T1000 (cell line): ENCODE results near the gene CCNDBP1.
"Not testable (repeated sequence)": the region's sequence is repeated elsewhere in the genome, so short reads cannot be mapped to it uniquely, and the experiment has no call there.

Experiments
- DNase-seq: peaks from one replicate; lab custom pipeline; 2025; ENCODE audit warnings: mixed read lengths; lab: John Stamatoyannopoulos, UW

The CCNDBP1 gene

DNA sequence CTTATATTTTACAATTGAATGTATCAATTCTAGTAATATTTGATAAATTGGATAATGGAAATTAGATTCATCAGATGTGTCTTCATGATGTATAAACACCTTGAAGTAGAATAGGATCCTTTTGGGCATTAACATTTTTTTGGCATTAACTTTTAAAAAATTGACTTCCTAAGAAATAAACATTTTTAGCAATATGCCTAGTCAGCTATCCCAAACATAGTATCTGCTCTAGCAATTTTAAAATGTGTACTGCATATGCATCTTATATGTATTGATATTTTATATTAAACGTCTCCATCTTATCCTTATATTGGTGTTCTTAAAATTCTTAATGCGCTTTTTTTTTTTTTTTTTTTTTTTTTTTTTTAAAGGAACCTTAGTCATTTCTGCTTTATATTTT is 8.5 kb downstream of the CCNDBP1 start:
- no peak for DNase-seq

DNA sequence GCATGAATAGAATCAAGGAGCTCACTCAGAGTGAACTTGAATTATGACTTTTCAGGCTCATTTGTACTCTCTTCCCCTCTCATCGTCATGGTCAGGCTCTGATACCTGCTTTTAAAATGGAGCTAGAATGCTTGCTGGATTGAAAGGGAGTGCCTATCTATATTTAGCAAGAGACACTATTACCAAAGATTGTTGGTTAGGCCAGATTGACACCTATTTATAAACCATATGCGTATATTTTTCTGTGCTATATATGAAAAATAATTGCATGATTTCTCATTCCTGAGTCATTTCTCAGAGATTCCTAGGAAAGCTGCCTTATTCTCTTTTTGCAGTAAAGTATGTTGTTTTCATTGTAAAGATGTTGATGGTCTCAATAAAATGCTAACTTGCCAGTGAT is 9.6 kb downstream of the CCNDBP1 start:
- no peak for DNase-seq

DNA sequence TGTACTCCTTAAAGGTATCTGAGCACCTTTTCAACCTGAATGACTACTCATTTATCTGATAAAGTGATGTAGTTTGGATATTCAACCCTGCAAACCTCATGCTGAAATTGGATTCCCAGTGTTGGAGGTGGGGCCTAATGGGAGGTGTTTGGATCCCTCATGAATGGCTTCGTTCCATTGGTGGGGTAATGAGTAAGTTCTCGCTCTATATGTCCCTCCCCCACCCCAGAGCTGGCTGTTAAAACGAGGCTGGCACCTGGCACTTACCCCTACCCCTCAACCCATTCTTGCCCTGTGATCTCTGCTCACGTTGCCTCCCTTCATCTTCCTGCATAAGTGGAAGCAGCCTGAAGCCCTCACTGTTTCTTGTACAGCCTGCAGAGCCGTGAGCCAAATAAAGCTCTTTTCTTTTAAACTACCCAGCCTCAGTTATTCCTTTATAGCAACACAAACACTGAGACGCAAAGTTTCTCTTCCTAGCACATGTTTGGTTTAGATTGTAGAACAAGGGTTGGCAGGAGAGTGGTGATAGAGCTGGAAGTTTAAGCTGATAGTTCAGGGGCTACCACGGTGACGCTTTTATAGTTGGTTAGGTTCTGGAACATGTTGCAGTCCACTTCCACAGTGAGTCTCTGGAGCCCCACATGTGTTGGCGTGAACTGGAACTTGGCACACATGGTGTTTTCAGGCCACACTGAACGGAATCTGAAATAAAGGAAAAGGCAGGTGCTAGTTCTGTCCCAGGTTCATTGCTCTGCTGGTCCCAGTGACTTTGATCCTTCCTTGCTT is 11.8 kb downstream of the CCNDBP1 start:
- DNase-seq: no peak

GRCh38 chr15:43197773-43198172 is 12.6 kb downstream of the CCNDBP1 start:
- DNase-seq: not testable (repeated sequence)

DNA sequence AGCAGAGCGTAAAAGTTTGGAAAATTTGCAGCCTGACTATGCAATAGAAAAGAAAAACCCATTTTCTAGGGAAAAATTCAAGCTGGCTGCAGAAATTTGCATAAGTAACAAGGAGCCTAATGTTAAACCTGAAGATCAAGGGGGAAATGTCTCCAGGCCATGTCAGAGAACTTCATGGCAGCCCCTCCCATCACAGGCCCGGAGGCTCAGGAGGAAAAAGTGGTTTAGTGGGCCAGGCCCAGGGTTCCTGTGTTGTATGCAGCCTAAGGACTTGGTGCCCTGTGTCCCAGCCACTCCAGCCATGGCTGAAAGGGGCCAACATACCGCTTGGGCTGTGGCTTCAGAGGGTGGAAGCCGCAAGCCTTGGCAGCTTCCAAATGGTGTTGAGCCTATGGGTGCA is 13.4 kb downstream of the CCNDBP1 start:
- not testable (repeated sequence) for DNase-seq

DNA sequence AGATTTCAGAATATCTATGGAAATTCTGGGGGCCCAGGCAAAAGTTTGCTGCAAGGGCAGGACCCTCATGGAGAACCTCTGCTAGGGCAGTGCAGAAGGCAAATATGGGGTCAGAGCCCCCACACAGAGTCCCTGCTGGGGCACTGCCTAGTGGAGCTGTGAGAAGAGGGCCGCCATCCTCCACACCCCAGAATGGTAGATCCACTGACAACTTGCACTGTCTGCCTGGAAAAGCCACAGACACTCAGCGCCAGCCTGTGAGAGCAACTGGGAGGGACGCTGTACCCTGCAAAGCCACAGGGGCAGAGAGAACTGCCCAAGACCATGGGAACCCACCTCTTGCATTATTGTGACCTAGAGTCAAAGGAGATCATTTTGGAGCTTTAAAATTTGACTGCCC is 13.8 kb downstream of the CCNDBP1 start:
- no peak for DNase-seq

DNA sequence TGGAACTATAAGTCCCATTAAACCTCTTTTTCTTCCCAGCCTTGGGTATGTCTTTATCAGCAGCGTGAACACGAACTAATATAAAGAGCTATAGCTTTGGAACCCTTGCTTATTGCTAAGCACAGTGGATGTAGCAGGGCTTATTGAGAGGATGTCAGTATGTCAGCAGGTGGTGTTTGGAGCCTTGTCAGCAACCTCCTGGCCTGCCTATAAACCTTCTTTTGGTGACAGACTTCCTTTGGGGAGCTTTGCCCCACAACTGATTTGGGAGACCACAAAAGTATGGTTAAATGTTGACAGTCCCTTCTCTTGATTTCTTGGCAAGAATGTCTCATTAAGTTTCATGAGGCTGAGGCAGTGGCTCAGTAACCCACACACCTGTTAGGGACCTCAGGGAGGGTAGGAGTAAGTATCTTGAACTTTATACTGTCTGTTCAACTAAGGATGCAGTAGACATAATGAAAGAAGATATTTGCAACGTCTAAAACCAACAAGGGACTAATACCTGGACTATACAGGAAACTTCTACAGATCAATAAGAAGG is 14.8 kb downstream of the CCNDBP1 start:
- no peak for DNase-seq

DNA sequence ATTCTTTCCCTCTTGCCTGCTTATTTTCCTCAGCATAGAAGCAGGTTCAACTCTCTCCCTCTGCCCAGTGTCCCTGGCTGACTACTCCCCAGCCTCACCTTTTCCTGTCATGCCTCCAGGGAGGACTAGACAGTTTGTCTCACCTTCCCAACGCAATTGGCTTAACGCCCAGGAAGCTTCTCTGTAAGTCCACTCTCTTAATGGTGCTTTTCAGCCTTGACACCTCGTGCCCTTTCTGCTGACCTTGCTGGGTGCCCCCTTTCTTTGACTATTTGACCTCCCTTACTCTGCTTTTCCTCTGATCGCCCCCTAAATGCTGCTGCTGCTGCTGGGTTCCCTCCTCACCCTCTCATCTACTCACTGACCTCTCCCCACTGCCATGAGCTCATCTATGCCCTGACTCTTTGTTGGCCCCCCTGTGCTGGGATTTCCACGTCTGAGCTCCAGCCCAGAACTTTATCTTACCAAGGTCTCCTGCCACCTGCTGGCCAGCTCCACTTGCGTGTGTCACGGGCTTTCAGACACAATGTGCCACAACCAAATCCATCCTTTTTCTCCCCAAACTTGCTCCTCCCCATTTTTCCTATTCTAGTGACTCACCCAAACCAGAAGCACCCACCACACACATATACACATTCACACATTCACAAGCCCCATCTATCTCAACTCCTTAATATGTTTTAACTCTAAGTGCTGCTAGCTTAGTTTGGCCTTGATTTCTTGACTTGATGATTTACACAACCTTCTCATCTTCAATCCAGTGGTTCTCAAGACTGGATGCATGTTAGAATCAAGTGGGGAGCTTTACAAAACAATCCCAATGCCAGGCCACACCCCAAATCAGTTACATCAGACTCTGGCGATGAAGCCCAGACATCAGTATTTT is 19.1 kb downstream of the CCNDBP1 start:
- no peak for DNase-seq

DNA sequence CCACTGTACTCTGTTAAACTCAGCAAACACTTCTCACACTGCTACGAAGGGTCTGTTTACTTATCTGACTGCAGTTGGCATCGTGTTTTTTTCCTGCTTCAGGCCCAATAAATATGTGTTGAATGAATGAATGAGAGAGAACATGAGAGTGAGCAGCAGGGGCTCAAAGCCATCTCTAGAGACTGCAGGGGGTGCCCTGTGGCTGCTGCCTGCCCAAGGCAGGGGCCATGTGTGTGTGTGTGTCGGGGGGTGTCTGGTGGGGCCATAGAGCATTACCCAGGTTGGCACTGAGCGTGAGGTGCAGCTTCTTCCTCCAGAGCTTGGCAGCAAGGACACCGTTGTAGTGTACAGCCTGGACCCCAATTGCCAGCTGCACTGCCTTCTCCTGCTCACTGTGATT is 20.9 kb downstream of the CCNDBP1 start:
- no peak for DNase-seq

DNA sequence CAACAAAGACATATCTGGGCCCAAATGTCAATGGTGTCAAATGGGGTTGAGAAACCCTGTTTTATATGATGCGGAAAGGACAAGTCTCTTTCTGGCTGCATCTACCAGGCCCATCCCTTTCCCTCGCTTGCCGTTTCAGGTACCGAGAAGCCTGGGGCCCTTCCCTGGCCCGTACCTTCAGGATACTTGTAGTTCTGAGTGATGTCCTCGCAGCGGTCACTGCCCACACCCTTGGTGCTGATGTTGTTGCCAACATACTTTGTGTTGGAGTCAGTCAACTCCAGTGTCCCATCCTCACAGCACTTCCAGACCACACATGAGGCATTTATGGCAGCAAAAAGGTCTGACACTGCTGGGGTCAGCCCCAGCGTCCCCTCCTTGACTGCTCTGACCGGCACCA is 21.8 kb downstream of the CCNDBP1 start:
- DNase-seq: no peak

DNA sequence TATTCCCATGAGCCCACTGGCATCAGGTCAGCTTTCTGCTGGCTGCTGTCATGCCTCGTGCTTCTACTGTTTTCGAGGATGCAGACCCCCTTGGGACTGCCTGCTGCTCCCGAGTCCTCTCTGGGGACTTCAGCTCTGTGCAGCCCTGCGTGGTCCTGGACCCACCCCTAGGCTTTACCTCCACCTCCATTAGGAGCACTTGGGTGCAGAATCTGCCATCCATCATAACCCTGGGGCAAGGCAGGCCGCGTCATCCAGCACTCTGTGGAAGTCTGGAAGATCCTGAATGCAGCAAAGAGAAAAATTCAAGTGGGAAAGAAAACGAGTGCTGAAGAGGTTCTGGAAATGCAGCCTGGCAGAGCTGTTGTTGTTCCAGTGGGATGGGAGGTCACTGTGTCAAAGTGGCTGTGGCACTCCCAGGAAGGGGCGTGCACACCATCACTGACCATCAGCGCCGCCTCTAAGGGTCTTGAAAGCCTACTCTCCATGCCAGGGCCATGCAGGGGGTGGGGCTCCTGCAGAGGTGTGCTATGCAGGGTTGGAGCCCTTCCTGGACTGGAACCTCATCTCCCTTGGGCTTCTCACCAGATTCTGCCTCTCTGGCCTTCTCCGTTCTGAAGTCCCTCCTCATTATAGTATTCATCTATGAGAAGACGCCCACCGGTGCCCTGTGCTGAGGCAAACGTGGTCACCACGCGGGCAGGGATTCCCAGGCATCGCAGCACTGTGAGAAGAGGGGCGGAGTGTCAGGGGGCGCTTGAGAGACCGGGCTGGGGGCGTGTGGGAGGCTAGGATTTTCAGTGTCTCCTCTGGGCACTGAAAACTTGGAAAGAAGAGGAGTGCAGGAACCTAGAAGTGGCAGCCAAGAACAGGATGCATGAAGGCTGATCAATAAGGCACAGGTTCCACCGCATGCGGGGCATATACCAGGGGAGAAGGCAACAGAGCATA is 23.1 kb downstream of the CCNDBP1 start:
- DNase-seq: no peak

DNA sequence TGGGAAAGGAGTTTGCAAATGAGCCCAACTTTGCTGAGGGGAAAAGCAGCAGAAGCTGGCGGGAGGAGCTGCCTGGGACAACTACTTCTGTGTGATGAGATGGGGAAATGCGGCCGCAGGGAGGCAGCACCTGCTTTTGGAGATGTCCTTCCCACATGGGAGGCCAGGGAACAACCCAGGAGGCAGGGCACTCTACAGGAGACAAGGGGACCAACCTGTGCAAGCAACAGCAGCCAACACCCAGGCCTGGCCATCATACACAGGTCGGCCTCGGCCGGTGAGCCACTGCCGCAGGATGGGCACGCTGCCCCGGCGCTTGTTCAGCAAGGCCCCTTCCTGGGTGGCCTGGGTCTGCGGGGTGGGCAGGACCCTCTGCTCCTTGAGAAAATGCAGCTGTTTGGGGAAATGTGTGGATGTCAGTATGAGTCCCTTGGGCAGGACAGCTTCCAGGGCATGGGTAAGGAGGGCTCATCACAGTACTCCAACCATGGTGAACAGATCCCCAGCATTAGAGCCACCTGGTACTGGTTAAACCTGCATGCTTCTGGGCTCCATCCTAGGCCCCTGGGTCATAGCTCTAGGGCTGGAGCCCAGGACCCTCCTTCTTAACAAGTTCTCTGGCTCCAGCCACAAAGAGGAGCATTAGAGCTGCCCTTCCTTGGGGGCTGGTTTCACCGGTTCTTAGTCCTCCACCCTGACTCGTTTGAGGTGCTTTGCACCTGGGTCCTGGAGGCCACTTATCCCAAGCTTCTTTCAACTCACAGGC is 24.0 kb downstream of the CCNDBP1 start:
- no peak for DNase-seq

GRCh38 chr15:43210172-43210745 is 25.1 kb downstream of the CCNDBP1 start:
- no peak for DNase-seq

DNA sequence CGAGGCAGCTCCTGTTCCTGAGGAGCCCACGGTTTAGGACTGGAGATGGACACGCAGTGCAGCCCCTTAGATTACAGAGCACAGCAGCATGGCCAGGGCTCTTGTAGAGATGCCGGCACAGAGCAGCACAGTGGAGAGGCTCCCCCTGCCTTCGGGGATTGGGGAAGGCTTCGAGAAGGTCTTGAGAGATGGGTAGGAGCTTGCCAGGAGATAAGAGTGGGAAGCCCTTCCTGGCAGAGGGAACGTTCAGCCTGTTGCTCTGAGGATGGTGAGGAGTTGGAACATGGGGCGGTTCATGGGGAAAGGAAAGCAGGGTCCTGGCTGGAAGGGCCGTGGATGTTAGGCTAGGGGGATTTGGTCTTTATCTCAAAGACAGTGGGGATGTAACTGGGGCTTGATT is 25.6 kb downstream of the CCNDBP1 start:
- DNase-seq: no peak

- DNase-seq: no peak
Observed at GRCh38 chr15:43211224-43211735, 26.1 kb downstream of the CCNDBP1 start.

DNA sequence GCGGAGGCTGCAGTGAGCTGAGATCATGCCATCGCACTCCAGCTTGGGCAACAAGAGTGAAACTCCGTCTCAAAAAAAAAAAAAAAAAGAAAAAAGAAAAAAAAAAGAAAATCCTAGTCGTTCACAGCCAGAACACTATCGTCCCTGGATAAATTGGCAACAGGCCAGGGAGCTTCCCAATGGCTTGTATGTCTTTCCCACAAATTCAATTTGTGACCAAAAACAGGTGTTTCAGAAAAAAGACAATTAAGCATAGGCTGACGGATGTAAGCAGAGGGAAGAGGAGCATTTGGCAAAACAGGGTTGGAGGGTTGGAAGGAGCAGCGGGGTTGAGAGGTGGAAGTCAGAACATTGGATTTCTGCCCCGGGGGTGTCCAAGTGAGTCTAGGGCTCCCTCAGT is 27.1 kb downstream of the CCNDBP1 start:
- DNase-seq: no peak

GRCh38 chr15:43212951-43213350 is 27.7 kb downstream of the CCNDBP1 start:
- no peak for DNase-seq

GRCh38 chr15:43213466-43213865 is 28.3 kb downstream of the CCNDBP1 start:
- DNase-seq: no peak

- DNase-seq: no peak
Observed at GRCh38 chr15:43214169-43214568, 29.0 kb downstream of the CCNDBP1 start.

DNA sequence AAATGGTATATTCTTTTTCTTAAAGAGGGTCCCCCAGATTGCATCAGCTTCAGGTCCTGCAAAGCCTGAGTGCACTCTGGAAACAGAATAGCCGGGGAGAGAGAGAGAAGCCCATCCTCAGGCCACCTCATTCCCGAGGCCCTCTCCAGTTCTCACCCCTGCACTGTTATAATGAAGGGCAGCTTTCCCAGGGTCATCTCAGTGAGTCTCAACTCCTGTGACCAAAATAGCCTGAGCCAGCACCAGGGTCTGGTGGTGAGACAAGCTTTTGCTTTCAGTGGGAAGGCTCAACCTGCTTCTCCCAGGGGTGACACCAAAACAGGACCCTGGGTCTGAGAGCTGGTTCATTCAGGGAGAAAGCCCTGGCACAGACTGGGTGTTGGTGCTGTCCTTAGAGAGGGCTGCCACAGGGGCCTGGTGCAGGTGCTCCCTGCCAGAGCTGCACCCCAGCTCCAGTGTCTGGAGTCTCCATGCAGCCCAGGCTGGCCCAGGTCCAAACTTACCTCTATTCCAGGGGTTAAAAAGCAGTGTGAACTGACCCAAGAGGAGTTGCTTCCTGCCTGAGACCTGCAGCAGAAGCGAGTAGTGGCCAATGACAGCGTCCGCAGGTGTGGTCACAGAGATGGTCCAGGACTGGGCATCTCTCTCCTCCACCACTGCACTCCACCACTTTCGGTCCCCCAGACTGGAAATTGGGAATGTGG is 29.5 kb downstream of the CCNDBP1 start:
- no peak for DNase-seq
